HG03066 (cell line): Measurements from ENCODE around the gene DIP2C.
"Not testable (repeated sequence)": the region's sequence is repeated elsewhere in the genome, so short reads cannot be mapped to it uniquely, and the experiment has no call there.

Experiments
- ATAC-seq: cut with Tn5 transposase; IDR thresholded peaks from one replicate; pipeline ENCODE4 v1.9.1; 2021; ENCODE audit warnings: low read depth; ENCODE audit not compliant: unreplicated experiment

Gene DIP2C

GRCh38 chr10:374354-374753 is 315.1 kb downstream of the DIP2C start:
- ATAC-seq = no peak

- no peak for ATAC-seq
Measured at GRCh38 chr10:373526-374309, 315.8 kb downstream of the DIP2C start.

- ATAC-seq = no peak
Measured at GRCh38 chr10:373015-373414, 316.5 kb downstream of the DIP2C start.

- no peak for ATAC-seq
Measured at GRCh38 chr10:372566-372965, 316.9 kb downstream of the DIP2C start.

- no peak for ATAC-seq
Measured at GRCh38 chr10:371515-371914, 318.0 kb downstream of the DIP2C start.

- ATAC-seq = no peak
Measured at GRCh38 chr10:370449-370825, 319.0 kb downstream of the DIP2C start.

- ATAC-seq = no peak
Measured at GRCh38 chr10:369684-370448, 319.6 kb downstream of the DIP2C start.

- ATAC-seq = no peak
Measured at GRCh38 chr10:369221-369683, 320.2 kb downstream of the DIP2C start.

- no peak for ATAC-seq
Measured at GRCh38 chr10:368579-369220, 320.8 kb downstream of the DIP2C start.

- ATAC-seq = not testable (repeated sequence)
Measured at GRCh38 chr10:368107-368506, 321.4 kb downstream of the DIP2C start.

- no peak for ATAC-seq
Measured at GRCh38 chr10:367636-368035, 321.8 kb downstream of the DIP2C start.

GRCh38 chr10:366186-366585 is 323.3 kb downstream of the DIP2C start:
- no peak for ATAC-seq

- no peak for ATAC-seq
Measured at GRCh38 chr10:364267-364775, 325.1 kb downstream of the DIP2C start.

GRCh38 chr10:363152-363551 is 326.3 kb downstream of the DIP2C start:
- no peak for ATAC-seq

- ATAC-seq = no peak
Measured at GRCh38 chr10:361203-362081, 328.0 kb downstream of the DIP2C start.

GRCh38 chr10:360653-361052 is 328.8 kb downstream of the DIP2C start:
- no peak for ATAC-seq

GRCh38 chr10:359762-360161 is 329.7 kb downstream of the DIP2C start:
- ATAC-seq = no peak

- ATAC-seq = no peak
Measured at GRCh38 chr10:359093-359492, 330.4 kb downstream of the DIP2C start.

GRCh38 chr10:357201-357950 is 332.1 kb downstream of the DIP2C start:
- ATAC-seq = no peak

GRCh38 chr10:356452-356851 is 333.0 kb downstream of the DIP2C start:
- no peak for ATAC-seq
